ENCODE data around the gene BTBD9. TPM values are rescaled to one million over a fixed set of nuclear protein-coding genes. Genes with fewer than 3 reads are reported as not detected.

BTBD9 gene
- total RNA-seq, 4 donors from 2014 or later = 17.3 to 50.3 (median 37.8) TPM

- H3K4me1 ChIP-seq = peaks cover 0 to 47% (median 0%) of the 10 kb centered on the region in 4 donors
- no peak overlapping the region for H3K27ac ChIP-seq
- no peak for DNase-seq
- no peaks in the 10 kb centered on the region for H3K36me3 ChIP-seq
- TF ChIP-seq POLR2A (IDR thresholded peaks at IDR 0.05) = no peak
- TF ChIP-seq CTCF (IDR thresholded peaks at IDR 0.05) = no peak
- no peaks in the 10 kb centered on the region for H3K27me3 ChIP-seq
- H3K9me3 ChIP-seq = no peaks in the 10 kb centered on the region
- no peak overlapping the region for H3K4me3 ChIP-seq
Observed at GRCh38 chr6:38174806-38175495, 464.8 kb downstream of the BTBD9 start.

GRCh38 chr6:38174315-38174714 lies 465.4 kb downstream of the BTBD9 start:
- Histone ChIP-seq H3K27me3 (no peaks in the 10 kb centered on the region), H3K4me1 (peaks cover 0 to 50% (median 0%) of the 10 kb centered on the region in 4 donors), H3K4me3 (no peak overlapping the region), H3K36me3 (no peaks in the 10 kb centered on the region), H3K9me3 (no peaks in the 10 kb centered on the region), H3K27ac (peak overlapping the region in 1 of 4 donors; percentile 70)
- no peak for DNase-seq
- TF ChIP-seq POLR2A (IDR thresholded peaks at IDR 0.05) (no peak), CTCF (IDR thresholded peaks at IDR 0.05) (no peak)

- peaks cover 0 to 50% (median 0%) of the 10 kb centered on the region in 4 donors for H3K4me1 ChIP-seq
- TF ChIP-seq CTCF (IDR thresholded peaks at IDR 0.05) (no peak), POLR2A (IDR thresholded peaks at IDR 0.05) (no peak)
- H3K27me3 ChIP-seq = no peaks in the 10 kb centered on the region
- no peaks in the 10 kb centered on the region for H3K9me3 ChIP-seq
- H3K27ac ChIP-seq = peak overlapping the region in 2 of 4 donors; percentile 31 to 70
- no peak overlapping the region for H3K4me3 ChIP-seq
- peak in 1 of 3 donors; percentile 62 for DNase-seq
- no peaks in the 10 kb centered on the region for H3K36me3 ChIP-seq
Observed at GRCh38 chr6:38173909-38174308, 465.8 kb downstream of the BTBD9 start.

GRCh38 chr6:38172739-38173410 lies 466.9 kb downstream of the BTBD9 start:
- H3K9me3 ChIP-seq = no peaks in the 10 kb centered on the region
- TF ChIP-seq CTCF (IDR thresholded peaks at IDR 0.05) (no peak), POLR2A (IDR thresholded peaks at IDR 0.05) (no peak)
- no peaks in the 10 kb centered on the region for H3K36me3 ChIP-seq
- H3K27ac ChIP-seq = peak overlapping the region in 1 of 4 donors; percentile 70
- no peak for DNase-seq
- no peak overlapping the region for H3K4me3 ChIP-seq
- peaks cover 0 to 50% (median 0%) of the 10 kb centered on the region in 4 donors for H3K4me1 ChIP-seq
- H3K27me3 ChIP-seq = no peaks in the 10 kb centered on the region

- no peaks in the 10 kb centered on the region for H3K27me3 ChIP-seq
- TF ChIP-seq POLR2A (IDR thresholded peaks at IDR 0.05) (no peak), CTCF (IDR thresholded peaks at IDR 0.05) (no peak)
- H3K27ac ChIP-seq = peak overlapping the region in 1 of 4 donors; percentile 70
Observed at GRCh38 chr6:38171997-38172738, 467.6 kb downstream of the BTBD9 start.

More at GRCh38 chr6:38171997-38172738, 467.6 kb downstream of the BTBD9 start:
- DNase-seq = peak in 1 of 3 donors; percentile 40
- no peaks in the 10 kb centered on the region for H3K36me3 ChIP-seq
- peaks cover 0 to 50% (median 0%) of the 10 kb centered on the region in 4 donors for H3K4me1 ChIP-seq
- no peak overlapping the region for H3K4me3 ChIP-seq
- H3K9me3 ChIP-seq = no peaks in the 10 kb centered on the region

Data from Peyer's patch (tissue), 4 donors.